GM18511 (cell line): Measurements from ENCODE around the gene MAOB.

Experiments
- ATAC-seq: cut with Tn5 transposase; IDR thresholded peaks from one replicate; pipeline ENCODE4 v1.9.1; 2021; ENCODE audit warnings: mild to moderate bottlenecking, moderate library complexity; ENCODE audit not compliant: unreplicated experiment

MAOB gene

DNA sequence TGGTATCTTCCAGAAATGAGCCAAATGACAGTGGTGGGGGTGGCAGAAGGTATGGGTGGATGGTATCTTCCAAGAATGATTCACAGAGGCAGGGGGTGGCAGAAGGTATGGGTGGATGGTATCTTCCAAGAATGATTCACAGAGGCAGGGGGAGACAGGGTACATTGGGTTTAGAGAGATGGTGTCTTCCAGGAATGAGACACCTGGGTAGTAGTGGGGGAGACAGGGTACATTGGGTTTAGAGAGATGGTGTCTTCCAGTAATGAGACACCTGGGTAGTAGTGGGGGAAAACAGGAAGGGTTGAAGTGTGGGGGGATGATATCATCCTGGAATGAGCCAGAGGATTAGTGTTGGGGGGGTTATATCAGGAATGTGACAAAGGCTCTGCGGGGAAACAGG is 164.2 kb downstream of the MAOB start:
- no peak for ATAC-seq

DNA sequence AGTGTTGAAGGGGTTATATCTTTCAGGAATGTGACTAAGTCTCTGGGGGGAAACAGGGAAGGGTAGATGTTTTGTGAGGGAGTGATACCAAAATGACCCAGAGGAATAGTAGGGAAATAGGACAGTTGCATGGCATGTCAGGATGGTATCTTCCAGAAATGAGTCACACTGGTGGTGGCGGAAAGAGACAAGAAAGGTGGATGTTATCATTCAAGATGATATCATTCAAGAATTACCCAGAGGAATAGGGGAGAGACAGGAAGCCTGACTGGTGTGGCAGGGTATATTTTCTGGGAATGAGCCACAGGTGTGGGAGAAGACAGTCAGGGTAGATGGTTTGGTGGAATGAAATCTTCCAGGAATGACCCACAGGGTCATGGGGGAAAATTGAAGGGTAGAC is 165.1 kb downstream of the MAOB start:
- ATAC-seq = no peak

DNA sequence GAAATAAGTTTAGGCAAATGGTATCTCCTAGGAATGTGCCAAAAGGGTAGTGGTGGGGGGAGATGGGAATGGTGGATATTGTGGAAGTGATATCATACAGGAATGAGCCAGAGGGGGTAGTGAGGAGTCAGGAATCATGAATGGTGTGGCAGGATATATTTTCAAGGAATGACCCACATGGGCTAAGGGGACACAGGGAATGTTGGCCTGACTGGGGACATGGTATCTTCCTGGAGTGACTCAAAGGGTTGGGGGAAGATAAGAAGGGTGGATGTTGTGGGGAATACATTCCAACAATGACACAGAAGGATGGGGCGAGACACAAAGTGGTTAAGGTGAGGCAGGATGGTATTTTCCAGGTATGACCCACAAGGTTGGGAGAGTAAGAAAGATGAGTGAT is 165.6 kb downstream of the MAOB start:
- no peak for ATAC-seq
